ENCODE data around the gene STAG1. TPM values are rescaled to one million over a fixed set of nuclear protein-coding genes. Genes with fewer than 3 reads are reported as not detected.
"Not testable (repeated sequence)": the region's sequence is repeated elsewhere in the genome, so short reads cannot be mapped to it uniquely, and the experiment has no call there.

STAG1 gene
- total RNA-seq, 2 donors from 2014 or later: 46.9 to 48.5 TPM

GRCh38 chr3:136675150-136675858, 76.9 kb downstream of the STAG1 start:
- H3K27ac Mint-ChIP-seq: no peak overlapping the region
- H3K9me3 ChIP-seq (ENCODE audit: control insufficient read depth, low read length, poor library complexity, severe bottlenecking): no peaks in the 10 kb centered on the region
- H3K36me3 Mint-ChIP-seq (ENCODE audit: low read depth): no peaks in the 10 kb centered on the region
- H3K4me3 Mint-ChIP-seq: no peak overlapping the region
- no peaks in the 10 kb centered on the region for H3K27me3 Mint-ChIP-seq
- ATAC-seq (no peak), DNase-seq (no peak)
- H3K4me1 Mint-ChIP-seq: peaks cover 27% of the 10 kb centered on the region

GRCh38 chr3:136672457-136672856, 79.7 kb downstream of the STAG1 start:
- Mint-ChIP-seq H3K27ac (peak overlapping the region; percentile 19), H3K4me3 (no peak overlapping the region), H3K36me3 (ENCODE audit: low read depth) (no peaks in the 10 kb centered on the region), H3K4me1 (peaks cover 33% of the 10 kb centered on the region), H3K27me3 (no peaks in the 10 kb centered on the region)
- ATAC-seq (no peak), DNase-seq (no peak)
- no peaks in the 10 kb centered on the region for H3K9me3 ChIP-seq (ENCODE audit: control insufficient read depth, low read length, poor library complexity, severe bottlenecking)

GRCh38 chr3:136671921-136672320, 80.3 kb downstream of the STAG1 start:
- Mint-ChIP-seq H3K36me3 (ENCODE audit: low read depth) (no peaks in the 10 kb centered on the region), H3K27me3 (no peaks in the 10 kb centered on the region), H3K4me3 (no peak overlapping the region), H3K27ac (no peak overlapping the region), H3K4me1 (peaks cover 36% of the 10 kb centered on the region)
- no peak for ATAC-seq
- H3K9me3 ChIP-seq (ENCODE audit: control insufficient read depth, low read length, poor library complexity, severe bottlenecking): no peaks in the 10 kb centered on the region
- DNase-seq: no peak

GRCh38 chr3:136670166-136670565, 82.0 kb downstream of the STAG1 start:
- no peak for ATAC-seq
- Mint-ChIP-seq H3K4me3 (no peak overlapping the region), H3K27ac (no peak overlapping the region), H3K36me3 (ENCODE audit: low read depth) (no peaks in the 10 kb centered on the region), H3K27me3 (no peaks in the 10 kb centered on the region), H3K4me1 (peaks cover 35% of the 10 kb centered on the region)
- no peak for DNase-seq
- no peaks in the 10 kb centered on the region for H3K9me3 ChIP-seq (ENCODE audit: control insufficient read depth, low read length, poor library complexity, severe bottlenecking)

- no peaks in the 10 kb centered on the region for H3K36me3 Mint-ChIP-seq (ENCODE audit: low read depth)
- H3K27ac Mint-ChIP-seq: no peak overlapping the region
- H3K27me3 Mint-ChIP-seq: no peaks in the 10 kb centered on the region
- H3K4me3 Mint-ChIP-seq: no peak overlapping the region
- ATAC-seq (no peak), DNase-seq (no peak)
- H3K9me3 ChIP-seq (ENCODE audit: control insufficient read depth, low read length, poor library complexity, severe bottlenecking): no peaks in the 10 kb centered on the region
- H3K4me1 Mint-ChIP-seq: peaks cover 35% of the 10 kb centered on the region
Measured at GRCh38 chr3:136667081-136667480, 85.1 kb downstream of the STAG1 start.

- DNase-seq, H3K4me3 Mint-ChIP-seq: not testable (repeated sequence)
Measured at GRCh38 chr3:136666301-136666700, 85.9 kb downstream of the STAG1 start.

GRCh38 chr3:136664771-136665170, 87.4 kb downstream of the STAG1 start:
- DNase-seq (no peak), ATAC-seq (no peak)
- Mint-ChIP-seq H3K4me3 (no peak overlapping the region), H3K36me3 (ENCODE audit: low read depth) (no peaks in the 10 kb centered on the region), H3K27ac (peak overlapping the region; percentile 72), H3K4me1 (peaks cover 35% of the 10 kb centered on the region), H3K27me3 (no peaks in the 10 kb centered on the region)
- no peaks in the 10 kb centered on the region for H3K9me3 ChIP-seq (ENCODE audit: control insufficient read depth, low read length, poor library complexity, severe bottlenecking)

More at GRCh38 chr3:136666301-136666700, 85.9 kb downstream of the STAG1 start:
- not testable (repeated sequence) for H3K36me3 Mint-ChIP-seq (ENCODE audit: low read depth); H3K27ac Mint-ChIP-seq; ATAC-seq; H3K27me3 Mint-ChIP-seq; H3K9me3 ChIP-seq (ENCODE audit: control insufficient read depth, low read length, poor library complexity, severe bottlenecking)
- peaks cover 38% of the 10 kb centered on the region for H3K4me1 Mint-ChIP-seq

GRCh38 chr3:136661282-136661681, 90.9 kb downstream of the STAG1 start:
- Mint-ChIP-seq H3K4me3 (no peak overlapping the region), H3K27me3 (no peaks in the 10 kb centered on the region), H3K27ac (no peak overlapping the region), H3K36me3 (ENCODE audit: low read depth) (no peaks in the 10 kb centered on the region), H3K4me1 (peaks cover 30% of the 10 kb centered on the region)
- no peaks in the 10 kb centered on the region for H3K9me3 ChIP-seq (ENCODE audit: control insufficient read depth, low read length, poor library complexity, severe bottlenecking)
- DNase-seq: no peak
- no peak for ATAC-seq

- no peak overlapping the region for H3K27ac Mint-ChIP-seq
- DNase-seq: no peak
- H3K27me3 Mint-ChIP-seq: no peaks in the 10 kb centered on the region
- peaks cover 19% of the 10 kb centered on the region for H3K4me1 Mint-ChIP-seq
- ATAC-seq: no peak
- no peaks in the 10 kb centered on the region for H3K36me3 Mint-ChIP-seq (ENCODE audit: low read depth)
- H3K4me3 Mint-ChIP-seq: no peak overlapping the region
- H3K9me3 ChIP-seq (ENCODE audit: control insufficient read depth, low read length, poor library complexity, severe bottlenecking): no peaks in the 10 kb centered on the region
Measured at GRCh38 chr3:136658946-136659682, 93.1 kb downstream of the STAG1 start.

GRCh38 chr3:136657526-136657925, 94.7 kb downstream of the STAG1 start:
- H3K4me3 Mint-ChIP-seq: no peak overlapping the region
- DNase-seq (no peak), ATAC-seq (no peak)
- H3K27ac Mint-ChIP-seq: no peak overlapping the region
- no peaks in the 10 kb centered on the region for H3K36me3 Mint-ChIP-seq (ENCODE audit: low read depth)
- no peaks in the 10 kb centered on the region for H3K9me3 ChIP-seq (ENCODE audit: control insufficient read depth, low read length, poor library complexity, severe bottlenecking)
- H3K4me1 Mint-ChIP-seq: peaks cover 12% of the 10 kb centered on the region
- no peaks in the 10 kb centered on the region for H3K27me3 Mint-ChIP-seq

GRCh38 chr3:136653628-136654027, 98.5 kb downstream of the STAG1 start:
- Mint-ChIP-seq H3K27ac (no peak overlapping the region), H3K4me3 (no peak overlapping the region), H3K36me3 (ENCODE audit: low read depth) (no peaks in the 10 kb centered on the region), H3K4me1 (peaks cover 14% of the 10 kb centered on the region), H3K27me3 (no peaks in the 10 kb centered on the region)
- DNase-seq (no peak), ATAC-seq (no peak)
- H3K9me3 ChIP-seq (ENCODE audit: control insufficient read depth, low read length, poor library complexity, severe bottlenecking): no peaks in the 10 kb centered on the region

- Mint-ChIP-seq H3K4me1 (peaks cover 23% of the 10 kb centered on the region), H3K4me3 (no peak overlapping the region), H3K27ac (no peak overlapping the region), H3K27me3 (no peaks in the 10 kb centered on the region), H3K36me3 (ENCODE audit: low read depth) (no peaks in the 10 kb centered on the region)
- no peak for DNase-seq
- H3K9me3 ChIP-seq (ENCODE audit: control insufficient read depth, low read length, poor library complexity, severe bottlenecking): no peaks in the 10 kb centered on the region
- ATAC-seq: no peak
Measured at GRCh38 chr3:136651581-136651980, 100.6 kb downstream of the STAG1 start.

- Mint-ChIP-seq H3K4me3 (no peak overlapping the region), H3K36me3 (ENCODE audit: low read depth) (no peaks in the 10 kb centered on the region), H3K4me1 (peaks cover 32% of the 10 kb centered on the region), H3K27ac (no peak overlapping the region), H3K27me3 (no peaks in the 10 kb centered on the region)
- no peak for ATAC-seq
- H3K9me3 ChIP-seq (ENCODE audit: control insufficient read depth, low read length, poor library complexity, severe bottlenecking): no peaks in the 10 kb centered on the region
- no peak for DNase-seq
Measured at GRCh38 chr3:136650461-136650860, 101.7 kb downstream of the STAG1 start.

GRCh38 chr3:136645915-136646314, 106.3 kb downstream of the STAG1 start:
- Mint-ChIP-seq H3K4me3 (peak overlapping the region; percentile 1), H3K27me3 (no peaks in the 10 kb centered on the region), H3K36me3 (ENCODE audit: low read depth) (no peaks in the 10 kb centered on the region), H3K27ac (no peak overlapping the region), H3K4me1 (peaks cover 37% of the 10 kb centered on the region)
- H3K9me3 ChIP-seq (ENCODE audit: control insufficient read depth, low read length, poor library complexity, severe bottlenecking): no peaks in the 10 kb centered on the region
- ATAC-seq (no peak), DNase-seq (no peak)
